HepG2 (cell line): Measurements from ENCODE around the gene VEZT. TPM values are rescaled to one million over a fixed set of nuclear protein-coding genes. Genes with fewer than 3 reads are reported as not detected.
A peak's percentile ranks its signal among the peaks of the same experiment; 100 is the strongest.

Experiments used
- ARID3A ChIP-seq: IDR thresholded peaks from 2 replicates; pipeline ENCODE4 v1.6.1; 2012; ENCODE audit warnings: low read depth, low read length, improper control_type of control experiment
- FOXO4 ChIP-seq: sonication (generic); formaldehyde crosslinking; conservative IDR thresholded peaks from 2 replicates; pipeline ENCODE4 v1.8.1; 2023; ENCODE audit warnings: missing genetic modification reagents
- HNRNPL ChIP-seq: fragments of 200-400 bp; formaldehyde crosslinking; IDR thresholded peaks from 2 replicates; pipeline ENCODE4 v1.6.1; 2017; ENCODE audit warnings: mild to moderate bottlenecking, low read depth, low read length
- MIER2 ChIP-seq: IDR thresholded peaks from 2 replicates; pipeline ENCODE4 v1.6.1; 2016; ENCODE audit warnings: missing biosample characterization, missing genetic modification reagents
- NCOA2 ChIP-seq: sonication (generic); formaldehyde crosslinking; IDR thresholded peaks from 2 replicates; pipeline ENCODE4 v1.8.0; 2022; ENCODE audit warnings: inconsistent platforms
- NFE2L2 ChIP-seq: fragments of 150-350 bp; IDR thresholded peaks from 2 replicates; pipeline ENCODE4 v1.6.1; 2014; ENCODE audit warnings: low read length
- NFIC ChIP-seq: IDR thresholded peaks from 2 replicates; pipeline ENCODE4 v1.6.1; 2012; ENCODE audit warnings: mild to moderate bottlenecking, low read length, inconsistent platforms
- PLRG1 ChIP-seq: fragments of 450-650 bp; conservative IDR thresholded peaks from 2 replicates; pipeline ENCODE4 v1.6.1; 2016
- SRSF4 ChIP-seq: fragments of 200-400 bp; formaldehyde crosslinking; IDR thresholded peaks from one replicate; pipeline ENCODE4 v1.6.1; 2018; ENCODE audit warnings: mild to moderate bottlenecking, low read depth, low read length, moderate library complexity; ENCODE audit not compliant: poor library complexity, severe bottlenecking
- SRY ChIP-seq: sonication (generic); formaldehyde crosslinking; IDR thresholded peaks from 2 replicates; pipeline ENCODE4 v1.8.0; 2022; ENCODE audit warnings: mild to moderate bottlenecking, missing genetic modification reagents
- TBX2 ChIP-seq: sonication (generic); formaldehyde crosslinking; IDR thresholded peaks from 2 replicates; pipeline ENCODE4 v1.5.0; 2020; ENCODE audit warnings: missing genetic modification reagents, mild to moderate bottlenecking, borderline replicate concordance
- ZBTB14 ChIP-seq: sonication (generic); formaldehyde crosslinking; IDR thresholded peaks from 2 replicates; pipeline ENCODE4 v1.4.0; 2020; ENCODE audit warnings: missing genetic modification reagents
- ZFP36L2 ChIP-seq: sonication (generic); formaldehyde crosslinking; IDR thresholded peaks from 2 replicates; pipeline ENCODE4 v1.4.0; 2020; ENCODE audit warnings: missing genetic modification reagents
- ZFY ChIP-seq: sonication (generic); formaldehyde crosslinking; IDR thresholded peaks from 2 replicates; pipeline ENCODE4 v1.4.0; 2020; ENCODE audit warnings: missing genetic modification reagents
- ZNF232 ChIP-seq: sonication (generic); formaldehyde crosslinking; IDR thresholded peaks from 2 replicates; pipeline ENCODE4 v1.4.0; 2020; ENCODE audit warnings: missing genetic modification reagents, borderline replicate concordance
- ZNF34 ChIP-seq: sonication (generic); formaldehyde crosslinking; IDR thresholded peaks from 2 replicates; pipeline ENCODE4 v1.4.0; 2020; ENCODE audit warnings: mild to moderate bottlenecking, missing genetic modification reagents, borderline replicate concordance
- ZNF572 ChIP-seq: sonication (generic); formaldehyde crosslinking; IDR thresholded peaks from 2 replicates; pipeline ENCODE4 v1.5.1; 2020; ENCODE audit warnings: mild to moderate bottlenecking, missing genetic modification reagents
- ZSCAN30 ChIP-seq: sonication (generic); formaldehyde crosslinking; IDR thresholded peaks from 2 replicates; pipeline ENCODE4 v1.5.0; 2020; ENCODE audit warnings: mild to moderate bottlenecking, missing genetic modification reagents
- ZSCAN31 ChIP-seq: sonication (generic); formaldehyde crosslinking; IDR thresholded peaks from 2 replicates; pipeline ENCODE4 v1.5.0; 2020; ENCODE audit warnings: low read depth, mild to moderate bottlenecking, missing genetic modification reagents
- polyA plus RNA-seq, 8 experiments: library from polyadenylated mRNA; depleted of rRNA in 3 of 8; stranded (reverse) in 7 of 8; unstranded in 1 of 8; fragments of >200 nt; fragmentation: Illumina TruSeq in 4 of 8; extraction: Trizol in 4 of 8; gene quantifications; 2 replicates each; pipeline versions ENCODE4 v1.2.1 to v1.2.3, GENCODE V29; 2011 to 2016; ENCODE audit warnings: low read depth in 4 of 8, missing spikeins in 1 of 8, mixed read lengths in 1 of 8; ENCODE audit not compliant: insufficient read depth in 1 of 8
- total RNA-seq, 5 experiments: library from RNA; depleted of rRNA; stranded (reverse); fragments of >200 nt; fragmentation: Illumina TruSeq; extraction: Trizol; gene quantifications; 2 replicates each; pipeline ENCODE4 v1.2.3, GENCODE V29; 2016; ENCODE audit warnings: low read depth in 1 of 5
- TF ChIP-seq, protein P1 (sequence below): sonication (generic); formaldehyde crosslinking; IDR thresholded peaks from 2 replicates; pipeline ENCODE4 v1.4.0; 2020; ENCODE audit warnings: missing genetic modification reagents, mild to moderate bottlenecking, borderline replicate concordance
- TF ChIP-seq, protein P2 (sequence below): sonication (generic); formaldehyde crosslinking; IDR thresholded peaks from 2 replicates; pipeline ENCODE4 v1.5.0; 2020; ENCODE audit warnings: mild to moderate bottlenecking, missing genetic modification reagents, borderline replicate concordance

The VEZT gene
- total and polyA plus RNA-seq, 2 of the 13 experiments (the other 11 are each of a cell fraction or from before 2014, with no cell fraction given) = 35.5 to 51.6 TPM

DNA sequence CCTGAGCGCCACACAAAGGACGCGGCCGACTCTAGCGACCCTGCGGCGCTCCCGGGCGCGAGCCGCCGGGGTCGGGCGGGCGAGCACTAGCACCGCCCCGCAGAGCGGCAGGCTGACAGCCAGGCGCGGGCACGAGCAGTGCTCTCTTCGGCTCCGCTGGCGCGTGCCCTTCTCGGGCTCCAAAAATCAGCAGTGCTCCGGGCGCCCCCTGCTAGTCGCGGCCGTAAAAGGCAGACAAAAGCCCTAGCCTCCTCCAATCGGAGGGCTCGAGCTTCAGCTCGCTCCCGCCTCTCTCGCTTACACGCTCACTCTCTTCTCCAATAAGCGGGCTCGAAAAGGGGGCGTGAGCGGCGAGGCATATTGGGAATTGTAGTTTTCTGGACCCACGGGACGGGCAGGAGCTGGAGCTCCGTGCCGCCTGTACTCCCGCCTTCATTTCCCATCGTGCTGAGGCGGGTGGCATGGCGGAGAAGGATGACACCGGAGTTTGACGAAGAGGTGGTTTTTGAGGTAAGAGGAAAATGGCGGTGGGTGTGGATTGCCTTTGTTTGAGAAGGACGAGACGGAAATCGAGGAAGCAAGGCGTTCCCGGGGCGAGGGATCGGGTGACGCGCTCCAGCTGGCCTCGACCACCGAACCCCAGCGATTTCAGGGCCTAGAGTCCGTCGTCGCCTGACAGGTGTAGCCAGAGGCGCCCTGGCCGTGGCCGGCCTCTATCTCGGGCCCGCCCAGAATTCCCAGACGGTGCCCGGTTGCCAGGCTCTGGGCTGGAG, at the start of gene VEZT, which contains the start of gene FGD6 (continued):
- peak; percentile 19; the same call in 1 of the 2 replicates for TF ChIP-seq ARID3A
- TF ChIP-seq PLRG1 = no peak
- TF ChIP-seq TBX2 (CRISPR knock-in tag) = peak; percentile 78; the same call in 1 of the 2 replicates
- peak; percentile 21; the same call in 1 of the 2 replicates for TF ChIP-seq ZNF232 (CRISPR knock-in tag)
- no peak; the same call in 1 of the 2 replicates for TF ChIP-seq ZNF34 (CRISPR knock-in tag)
- TF ChIP-seq SRSF4 = no peak
- TF ChIP-seq, protein P1, sequence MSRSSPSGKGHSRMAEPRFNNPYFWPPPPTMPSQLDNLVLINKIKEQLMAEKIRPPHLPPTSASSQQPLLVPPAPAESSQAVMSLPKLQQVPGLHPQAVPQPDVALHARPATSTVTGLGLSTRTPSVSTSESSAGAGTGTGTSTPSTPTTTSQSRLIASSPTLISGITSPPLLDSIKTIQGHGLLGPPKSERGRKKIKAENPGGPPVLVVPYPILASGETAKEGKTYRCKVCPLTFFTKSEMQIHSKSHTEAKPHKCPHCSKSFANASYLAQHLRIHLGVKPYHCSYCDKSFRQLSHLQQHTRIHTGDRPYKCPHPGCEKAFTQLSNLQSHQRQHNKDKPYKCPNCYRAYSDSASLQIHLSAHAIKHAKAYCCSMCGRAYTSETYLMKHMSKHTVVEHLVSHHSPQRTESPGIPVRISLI (CRISPR knock-in tag) = no peak; the same call in 1 of the 2 replicates
- peak; percentile 85 for TF ChIP-seq HNRNPL
- TF ChIP-seq ZSCAN31 (CRISPR knock-in tag) = peak; percentile 62
- no peak for TF ChIP-seq ZFP36L2 (CRISPR knock-in tag)
- peak; percentile 23; the same call in 1 of the 2 replicates for TF ChIP-seq SRY (CRISPR knock-in tag)
- TF ChIP-seq ZFY (CRISPR knock-in tag) = peak; percentile 92
- TF ChIP-seq FOXO4 = peak; percentile 82; the same call in 1 of the 2 replicates
- no peak for TF ChIP-seq ZSCAN30 (CRISPR knock-in tag)
- TF ChIP-seq, protein P2, sequence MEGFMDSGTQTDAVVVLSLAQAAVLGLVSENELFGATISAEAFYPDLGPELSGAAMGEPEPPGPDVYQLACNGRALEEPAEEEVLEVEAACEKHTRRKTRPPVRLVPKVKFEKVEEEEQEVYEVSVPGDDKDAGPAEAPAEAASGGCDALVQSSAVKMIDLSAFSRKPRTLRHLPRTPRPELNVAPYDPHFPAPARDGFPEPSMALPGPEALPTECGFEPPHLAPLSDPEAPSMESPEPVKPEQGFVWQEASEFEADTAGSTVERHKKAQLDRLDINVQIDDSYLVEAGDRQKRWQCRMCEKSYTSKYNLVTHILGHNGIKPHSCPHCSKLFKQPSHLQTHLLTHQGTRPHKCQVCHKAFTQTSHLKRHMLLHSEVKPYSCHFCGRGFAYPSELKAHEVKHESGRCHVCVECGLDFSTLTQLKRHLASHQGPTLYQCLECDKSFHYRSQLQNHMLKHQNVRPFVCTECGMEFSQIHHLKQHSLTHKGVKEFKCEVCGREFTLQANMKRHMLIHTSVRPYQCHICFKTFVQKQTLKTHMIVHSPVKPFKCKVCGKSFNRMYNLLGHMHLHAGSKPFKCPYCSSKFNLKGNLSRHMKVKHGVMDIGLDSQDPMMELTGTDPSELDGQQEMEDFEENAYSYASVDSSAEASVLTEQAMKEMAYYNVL (CRISPR knock-in tag) = peak; percentile 37; the same call in 1 of the 2 replicates
- no peak for TF ChIP-seq NFIC
- peak; percentile 27; the same call in 1 of the 2 replicates for TF ChIP-seq NCOA2
- TF ChIP-seq NFE2L2 = 0 out of 2 replicates have a peak, but pooled peaks have one; percentile 4
- TF ChIP-seq ZNF572 (CRISPR knock-in tag) = peak; percentile 72; the same call in 1 of the 2 replicates
- no peak for TF ChIP-seq MIER2
- peak; percentile 98 for TF ChIP-seq ZBTB14 (CRISPR knock-in tag)
